Frontal cortex (tissue), 4 donors: ENCODE measurements around the gene SPEF2. TPM values are rescaled to one million over a fixed set of nuclear protein-coding genes. Genes with fewer than 3 reads are reported as not detected.
A peak's percentile ranks its signal among the peaks of the same experiment; 100 is the strongest.
"Not testable (repeated sequence)": the region's sequence is repeated elsewhere in the genome, so short reads cannot be mapped to it uniquely, and the experiment has no call there.

Experiments used
- DNase-seq, 2 donors: peaks; one replicate each; pipeline ENCODE4 v3.0.0; 2012; ENCODE audit warnings: low spot score in 2 of 2
- FAIRE-seq: peaks from 2 replicates; lab custom pipeline; 2012; peaks lifted over from hg19 to GRCh38; lab: Jason Lieb, UNC
- total RNA-seq: library from RNA; depleted of rRNA; stranded (reverse); fragments of >200 nt; gene quantifications from one replicate; pipeline ENCODE4 v1.2.3, GENCODE V29; 2014
- donor health status: control.
- donor health status: control.
- donor health status: control.

Gene SPEF2
- total RNA-seq, 1 donor from 2014 or later: 12.2 TPM

- DNase-seq: no peak
- no peak for FAIRE-seq
Observed at GRCh38 chr5:35815089-35815936, 197.7 kb downstream of the SPEF2 start.

- DNase-seq: no peak
- no peak for FAIRE-seq
Observed at GRCh38 chr5:35816881-35817521, 199.3 kb downstream of the SPEF2 start.

- FAIRE-seq (no peak), DNase-seq (no peak)
Observed at GRCh38 chr5:35819026-35819425, 201.4 kb downstream of the SPEF2 start.

- no peak for FAIRE-seq
Observed at GRCh38 chr5:35819668-35820067, 202.0 kb downstream of the SPEF2 start.

GRCh38 chr5:35820735-35821134 lies 203.1 kb downstream of the SPEF2 start:
- DNase-seq: no peak
- no peak for FAIRE-seq

More at GRCh38 chr5:35819668-35820067, 202.0 kb downstream of the SPEF2 start:
- no peak for DNase-seq

GRCh38 chr5:35821513-35821912 lies 203.8 kb downstream of the SPEF2 start:
- DNase-seq (no peak), FAIRE-seq (no peak)

GRCh38 chr5:35822511-35822910 lies 204.8 kb downstream of the SPEF2 start:
- DNase-seq (no peak), FAIRE-seq (no peak)

GRCh38 chr5:35823347-35824098 lies 205.9 kb downstream of the SPEF2 start:
- no peak for FAIRE-seq

GRCh38 chr5:35826056-35826455 lies 208.4 kb downstream of the SPEF2 start:
- FAIRE-seq (no peak), DNase-seq (no peak)

More at GRCh38 chr5:35823347-35824098, 205.9 kb downstream of the SPEF2 start:
- DNase-seq: no peak

GRCh38 chr5:35826554-35826953 lies 208.9 kb downstream of the SPEF2 start:
- FAIRE-seq (no peak), DNase-seq (no peak)

- FAIRE-seq (no peak), DNase-seq (no peak)
Observed at GRCh38 chr5:35828082-35828598, 210.5 kb downstream of the SPEF2 start.

GRCh38 chr5:35830587-35830986 lies 212.9 kb downstream of the SPEF2 start:
- FAIRE-seq (no peak), DNase-seq (no peak)

- FAIRE-seq (no peak), DNase-seq (no peak)
Observed at GRCh38 chr5:35832762-35833161, 215.1 kb downstream of the SPEF2 start.

GRCh38 chr5:35833224-35833623 lies 215.6 kb downstream of the SPEF2 start:
- DNase-seq (no peak), FAIRE-seq (no peak)

- no peak for FAIRE-seq
- no peak for DNase-seq
Observed at GRCh38 chr5:35835796-35836742, 218.4 kb downstream of the SPEF2 start.

GRCh38 chr5:35838370-35839042 lies 220.8 kb downstream of the SPEF2 start:
- DNase-seq (no peak), FAIRE-seq (no peak)

- peak; percentile 8 for FAIRE-seq
Observed at GRCh38 chr5:35842856-35843255, 225.2 kb downstream of the SPEF2 start.

GRCh38 chr5:35845508-35845907 lies 227.8 kb downstream of the SPEF2 start:
- DNase-seq, FAIRE-seq: not testable (repeated sequence)

More at GRCh38 chr5:35842856-35843255, 225.2 kb downstream of the SPEF2 start:
- DNase-seq: no peak

- FAIRE-seq (no peak), DNase-seq (no peak)
Observed at GRCh38 chr5:35847491-35847890, 229.8 kb downstream of the SPEF2 start.
